Cardiac fibroblast (primary cell): Measurements from ENCODE around the gene MYOT.
A peak's percentile ranks its signal among the peaks of the same experiment; 100 is the strongest.

Experiments used
- DNase-seq, 2 donors: peaks; one replicate each; pipeline versions ENCODE4 v3.0.0 to v3.0.0-alpha.2; 2010; ENCODE audit warnings: low read depth in 2 of 2
- H3K4me3 ChIP-seq, 2 donors: replicated peaks in 1 of 2; 1 replicate in 1 of 2; 2 replicates in 1 of 2; pipeline ENCODE4 v1.5.1; 2011; ENCODE audit warnings: low read depth in 2 of 2, low read length in 2 of 2, mild to moderate bottlenecking in 2 of 2, moderate library complexity in 1 of 2
- TF ChIP-seq, protein P1 (sequence below): IDR thresholded peaks from one replicate; pipeline ENCODE4 v1.5.1; 2011; ENCODE audit warnings: low read depth, mild to moderate bottlenecking, low read length, inconsistent platforms

The MYOT gene

GRCh38 chr5:137828180-137828579 lies 39.5 kb upstream of the MYOT start:
- no peak overlapping the region for H3K4me3 ChIP-seq
- DNase-seq = no peak
- TF ChIP-seq, protein P1, sequence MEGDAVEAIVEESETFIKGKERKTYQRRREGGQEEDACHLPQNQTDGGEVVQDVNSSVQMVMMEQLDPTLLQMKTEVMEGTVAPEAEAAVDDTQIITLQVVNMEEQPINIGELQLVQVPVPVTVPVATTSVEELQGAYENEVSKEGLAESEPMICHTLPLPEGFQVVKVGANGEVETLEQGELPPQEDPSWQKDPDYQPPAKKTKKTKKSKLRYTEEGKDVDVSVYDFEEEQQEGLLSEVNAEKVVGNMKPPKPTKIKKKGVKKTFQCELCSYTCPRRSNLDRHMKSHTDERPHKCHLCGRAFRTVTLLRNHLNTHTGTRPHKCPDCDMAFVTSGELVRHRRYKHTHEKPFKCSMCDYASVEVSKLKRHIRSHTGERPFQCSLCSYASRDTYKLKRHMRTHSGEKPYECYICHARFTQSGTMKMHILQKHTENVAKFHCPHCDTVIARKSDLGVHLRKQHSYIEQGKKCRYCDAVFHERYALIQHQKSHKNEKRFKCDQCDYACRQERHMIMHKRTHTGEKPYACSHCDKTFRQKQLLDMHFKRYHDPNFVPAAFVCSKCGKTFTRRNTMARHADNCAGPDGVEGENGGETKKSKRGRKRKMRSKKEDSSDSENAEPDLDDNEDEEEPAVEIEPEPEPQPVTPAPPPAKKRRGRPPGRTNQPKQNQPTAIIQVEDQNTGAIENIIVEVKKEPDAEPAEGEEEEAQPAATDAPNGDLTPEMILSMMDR = no peak

GRCh38 chr5:137828664-137829063 lies 39.0 kb upstream of the MYOT start:
- no peak overlapping the region for H3K4me3 ChIP-seq
- TF ChIP-seq, protein P1 = no peak
- no peak for DNase-seq

DNA sequence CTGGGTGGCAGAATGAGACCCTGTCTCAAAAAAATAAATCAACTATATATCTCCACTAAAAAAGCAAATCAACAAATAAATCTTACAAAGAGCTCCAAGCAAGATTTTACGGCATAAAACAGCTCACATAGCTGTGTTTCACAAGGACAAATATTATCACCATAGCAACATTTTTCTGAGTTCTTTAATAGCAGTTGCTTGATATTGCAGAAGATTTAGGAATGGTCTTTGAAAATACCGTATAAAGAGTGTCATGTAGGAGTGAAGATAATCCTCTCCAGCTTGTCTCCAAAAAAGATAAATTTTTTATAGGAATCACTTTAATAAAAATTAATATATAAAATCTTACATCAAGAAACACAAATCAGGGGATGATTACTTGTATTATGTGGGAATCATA lies 36.6 kb upstream of the MYOT start:
- TF ChIP-seq, protein P1 = no peak
- DNase-seq = no peak
- H3K4me3 ChIP-seq = no peak overlapping the region

GRCh38 chr5:137831526-137831925 lies 36.1 kb upstream of the MYOT start:
- peak; percentile 8 to 71 for DNase-seq
- H3K4me3 ChIP-seq = no peak overlapping the region
- TF ChIP-seq, protein P1 = peak; percentile 8

- DNase-seq = no peak
- TF ChIP-seq, protein P1 = no peak
- H3K4me3 ChIP-seq = no peak overlapping the region
These were observed 35.2 kb upstream of the MYOT start for GRCh38 chr5:137832416-137832815.

DNA sequence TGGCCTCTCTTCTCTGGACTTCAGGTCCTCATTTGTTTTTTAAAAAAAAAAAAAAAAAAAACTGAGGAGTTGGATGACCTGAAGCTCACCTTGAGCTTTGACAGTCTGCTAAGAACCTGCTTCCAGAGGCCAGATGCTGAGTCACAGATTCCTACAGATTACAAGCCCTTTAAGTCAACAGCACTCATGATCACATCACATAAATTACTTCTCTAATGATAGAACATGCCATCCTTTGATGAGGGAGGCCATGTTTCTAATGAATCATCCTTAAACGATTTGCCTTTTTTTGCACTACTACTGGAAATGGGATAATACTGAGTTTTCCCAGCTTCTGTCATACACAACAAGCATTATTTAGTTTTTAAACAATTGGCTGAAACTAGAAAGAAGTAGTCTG lies 34.2 kb upstream of the MYOT start:
- H3K4me3 ChIP-seq = no peak overlapping the region
- TF ChIP-seq, protein P1 = no peak
- DNase-seq = peak; percentile 29 to 67

- no peak for DNase-seq
These were observed 33.1 kb upstream of the MYOT start for GRCh38 chr5:137834498-137835049.

More at GRCh38 chr5:137834498-137835049, 33.1 kb upstream of the MYOT start:
- TF ChIP-seq, protein P1 = no peak
- H3K4me3 ChIP-seq = no peak overlapping the region
